ENCODE measurements around the gene CALML3. TPM values are rescaled to one million over a fixed set of nuclear protein-coding genes. Genes with fewer than 3 reads are reported as not detected.

The CALML3 gene
- total RNA-seq, 4 donors from 2014 or later, result not detected

GRCh38 chr10:5517546-5517945, 7.2 kb upstream of the CALML3 start:
- TF ChIP-seq, protein P1, sequence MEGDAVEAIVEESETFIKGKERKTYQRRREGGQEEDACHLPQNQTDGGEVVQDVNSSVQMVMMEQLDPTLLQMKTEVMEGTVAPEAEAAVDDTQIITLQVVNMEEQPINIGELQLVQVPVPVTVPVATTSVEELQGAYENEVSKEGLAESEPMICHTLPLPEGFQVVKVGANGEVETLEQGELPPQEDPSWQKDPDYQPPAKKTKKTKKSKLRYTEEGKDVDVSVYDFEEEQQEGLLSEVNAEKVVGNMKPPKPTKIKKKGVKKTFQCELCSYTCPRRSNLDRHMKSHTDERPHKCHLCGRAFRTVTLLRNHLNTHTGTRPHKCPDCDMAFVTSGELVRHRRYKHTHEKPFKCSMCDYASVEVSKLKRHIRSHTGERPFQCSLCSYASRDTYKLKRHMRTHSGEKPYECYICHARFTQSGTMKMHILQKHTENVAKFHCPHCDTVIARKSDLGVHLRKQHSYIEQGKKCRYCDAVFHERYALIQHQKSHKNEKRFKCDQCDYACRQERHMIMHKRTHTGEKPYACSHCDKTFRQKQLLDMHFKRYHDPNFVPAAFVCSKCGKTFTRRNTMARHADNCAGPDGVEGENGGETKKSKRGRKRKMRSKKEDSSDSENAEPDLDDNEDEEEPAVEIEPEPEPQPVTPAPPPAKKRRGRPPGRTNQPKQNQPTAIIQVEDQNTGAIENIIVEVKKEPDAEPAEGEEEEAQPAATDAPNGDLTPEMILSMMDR (IDR thresholded peaks at IDR 0.05; ENCODE audit: low read depth), result no peak

DNA sequence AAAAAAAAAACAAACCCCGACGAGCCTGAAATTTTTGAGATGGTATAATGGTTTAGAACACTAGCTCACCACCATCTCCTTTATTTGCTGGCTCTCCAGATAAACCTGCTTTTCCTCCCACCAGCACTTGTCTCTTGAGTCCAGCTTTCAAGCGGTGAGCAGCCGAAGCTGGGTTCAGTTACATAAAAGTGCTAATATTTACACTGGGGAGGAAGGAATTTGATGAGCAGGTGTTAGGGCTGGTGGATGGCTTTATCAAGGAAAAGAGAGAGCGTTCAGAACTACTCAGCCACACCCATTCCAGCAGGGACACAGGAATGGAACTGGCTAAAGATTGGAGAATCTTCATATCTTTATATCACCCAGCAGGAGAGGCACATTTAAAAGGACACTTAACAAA, 6.6 kb upstream of the CALML3 start:
- TF ChIP-seq, protein P1 (IDR thresholded peaks at IDR 0.05; ENCODE audit: low read depth), result no peak

DNA sequence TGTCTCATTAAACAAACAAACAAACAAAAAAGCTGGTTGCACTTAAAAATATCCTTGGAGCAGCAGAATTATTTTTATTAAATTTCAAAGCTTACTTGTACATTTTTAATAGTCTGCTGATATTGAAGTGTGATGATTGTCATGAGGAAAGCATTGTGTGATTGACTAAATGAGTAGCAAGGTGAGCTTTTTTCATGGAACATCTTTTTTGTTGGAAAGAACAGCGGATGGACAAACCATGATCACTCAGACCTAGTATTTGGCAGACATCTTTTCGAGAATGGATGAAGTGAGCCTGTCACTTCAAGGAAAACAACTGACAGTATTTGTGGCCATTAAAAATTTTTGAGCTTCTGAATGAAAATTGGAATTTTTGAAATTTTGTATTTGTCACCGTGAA, 5.7 kb upstream of the CALML3 start:
- TF ChIP-seq, protein P1 (IDR thresholded peaks at IDR 0.05; ENCODE audit: low read depth), result no peak

DNA sequence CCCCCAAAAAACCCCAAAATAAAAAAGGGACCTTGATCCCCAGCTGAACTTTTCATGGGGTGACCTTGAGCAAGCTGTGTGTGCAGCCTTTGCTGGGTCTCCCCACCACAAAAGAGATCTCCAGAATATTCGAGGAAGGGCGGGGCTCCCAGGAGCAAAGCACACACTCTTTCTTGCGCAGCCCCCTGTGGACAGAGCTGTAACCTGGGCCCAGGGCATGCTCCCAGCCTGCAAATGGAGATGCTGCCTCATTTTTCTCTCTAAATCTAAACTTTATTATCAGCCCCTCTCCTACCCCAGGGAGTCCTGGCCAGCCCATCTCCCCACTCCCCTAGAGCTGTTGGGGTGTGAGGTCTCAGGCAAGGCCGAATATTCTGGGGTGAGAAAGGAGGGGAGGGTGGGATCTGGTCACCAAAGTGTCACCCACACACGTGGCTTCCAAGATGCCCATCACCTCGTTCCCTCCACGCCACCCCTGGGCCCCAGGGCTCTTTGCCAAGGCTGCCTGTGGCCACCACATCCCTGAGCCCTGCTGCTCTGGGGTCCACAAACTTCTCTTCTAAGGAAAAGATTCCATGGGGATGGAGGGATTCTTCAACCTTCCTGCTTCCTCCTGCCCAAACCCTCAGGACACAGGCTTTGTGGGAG, 1.7 kb upstream of the CALML3 start:
- TF ChIP-seq, protein P1 (IDR thresholded peaks at IDR 0.05; ENCODE audit: low read depth), result no peak

- TF ChIP-seq, protein P1 (IDR thresholded peaks at IDR 0.05; ENCODE audit: low read depth), result no peak
Observed at GRCh38 chr10:5523796-5524574, 776 bp upstream of the CALML3 start.

- TF ChIP-seq, protein P1 (IDR thresholded peaks at IDR 0.05; ENCODE audit: low read depth), result no peak
Observed at GRCh38 chr10:5525561-5526341, 990 bp downstream of the CALML3 start.

Data from subcutaneous adipose tissue (tissue), 4 donors.